Mucosa of stomach (tissue), 1 donor: Measurements from ENCODE around the gene CXCR6.

Experiments
- H3K27me3 ChIP-seq: one replicate; pipeline ENCODE4 v1.7.0; 2013; ENCODE audit warnings: mild to moderate bottlenecking, low read length; ENCODE audit not compliant: control insufficient read depth, insufficient read depth
- H3K36me3 ChIP-seq: one replicate; pipeline ENCODE4 v1.7.0; 2013; ENCODE audit warnings: low read length; ENCODE audit not compliant: control insufficient read depth, insufficient read depth
- H3K4me1 ChIP-seq: one replicate; pipeline ENCODE4 v1.7.0; 2013; ENCODE audit warnings: mild to moderate bottlenecking, low read length; ENCODE audit not compliant: control insufficient read depth, insufficient read depth
- H3K4me3 ChIP-seq: one replicate; pipeline ENCODE4 v1.7.0; 2013; ENCODE audit warnings: low read length
- H3K9ac ChIP-seq: one replicate; pipeline ENCODE4 v1.7.0; 2013; ENCODE audit warnings: mild to moderate bottlenecking, low read length, moderate library complexity
- H3K9me3 ChIP-seq: one replicate; pipeline ENCODE4 v1.7.0; 2013; ENCODE audit warnings: mild to moderate bottlenecking, low read length, moderate library complexity; ENCODE audit not compliant: control insufficient read depth
- donor health status: Pancreatic carcinoma.

CXCR6 gene

DNA sequence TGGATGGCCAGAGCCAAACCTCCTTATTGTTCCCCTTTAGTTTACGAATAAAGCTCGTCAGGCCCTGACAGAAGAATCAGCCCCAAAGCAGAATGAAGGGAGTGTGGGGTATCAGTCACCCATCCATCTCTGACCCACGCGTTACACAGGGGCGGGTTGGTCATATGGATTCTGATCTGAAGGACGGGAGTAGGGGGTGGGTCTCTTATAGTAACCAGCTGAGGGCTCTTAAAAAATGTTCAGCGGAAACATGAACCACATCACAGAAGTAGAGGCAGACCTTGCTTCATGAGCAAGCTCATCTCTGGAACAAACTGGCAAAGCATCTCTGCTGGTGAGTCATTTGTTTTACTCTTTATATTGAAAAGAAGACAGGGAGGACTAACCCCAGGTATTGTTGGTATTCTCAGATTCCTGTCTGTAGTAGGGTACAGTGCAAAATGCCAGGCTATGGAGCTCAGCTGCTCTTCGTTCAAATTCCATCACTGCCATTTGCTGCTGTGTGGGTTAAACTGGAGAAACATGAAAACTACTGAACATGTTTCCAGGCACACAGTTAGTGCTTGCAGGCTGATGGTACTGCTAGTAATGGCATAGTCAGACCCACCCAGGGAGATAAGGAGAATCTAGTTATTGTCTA is at the start of gene CXCR6:
Gene CXCR6, plus strand, starts transcription at position 258 of the 640 bp plus-strand sequence. CDS start 3,018 bp downstream, outside the sequence.
- Histone ChIP-seq H3K9me3 (no peaks in the 10 kb centered on the region), H3K9ac (no peak within 1 kb of the TSS), H3K4me3 (no peak within 1 kb of the TSS)

DNA sequence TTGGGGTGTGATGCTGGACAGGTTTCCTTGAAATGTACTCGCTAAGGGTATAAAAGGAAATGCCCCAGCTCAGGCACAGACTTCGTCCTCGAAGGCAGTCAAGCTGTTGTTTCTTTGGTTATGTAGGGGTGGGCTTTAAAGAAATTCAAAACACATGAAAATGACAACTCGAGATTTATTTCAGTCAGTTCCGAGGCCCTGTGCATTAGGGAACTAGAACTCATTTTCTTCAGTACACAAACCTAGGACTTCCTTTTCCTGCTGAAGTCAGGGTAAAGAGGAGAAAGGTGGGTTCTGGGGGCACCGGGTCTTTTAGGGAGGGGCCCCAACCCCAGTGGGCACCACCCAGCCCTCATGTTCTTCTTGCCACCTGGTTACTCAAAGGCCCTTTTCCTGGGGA is 49.2 kb upstream of the CXCR6 start:
- H3K4me1 ChIP-seq = no peaks in the 10 kb centered on the region
- no peaks in the 10 kb centered on the region for H3K36me3 ChIP-seq
- no peaks in the 10 kb centered on the region for H3K9me3 ChIP-seq
- no peaks in the 10 kb centered on the region for H3K27me3 ChIP-seq
- no peak overlapping the region for H3K9ac ChIP-seq
- no peak overlapping the region for H3K4me3 ChIP-seq

More for the DNA sequence above, at the start of gene CXCR6:
- no peaks in the 10 kb centered on the region for H3K36me3 ChIP-seq
- peaks cover 3% of the 10 kb centered on the region for H3K4me1 ChIP-seq
- no peaks in the 10 kb centered on the region for H3K27me3 ChIP-seq

DNA sequence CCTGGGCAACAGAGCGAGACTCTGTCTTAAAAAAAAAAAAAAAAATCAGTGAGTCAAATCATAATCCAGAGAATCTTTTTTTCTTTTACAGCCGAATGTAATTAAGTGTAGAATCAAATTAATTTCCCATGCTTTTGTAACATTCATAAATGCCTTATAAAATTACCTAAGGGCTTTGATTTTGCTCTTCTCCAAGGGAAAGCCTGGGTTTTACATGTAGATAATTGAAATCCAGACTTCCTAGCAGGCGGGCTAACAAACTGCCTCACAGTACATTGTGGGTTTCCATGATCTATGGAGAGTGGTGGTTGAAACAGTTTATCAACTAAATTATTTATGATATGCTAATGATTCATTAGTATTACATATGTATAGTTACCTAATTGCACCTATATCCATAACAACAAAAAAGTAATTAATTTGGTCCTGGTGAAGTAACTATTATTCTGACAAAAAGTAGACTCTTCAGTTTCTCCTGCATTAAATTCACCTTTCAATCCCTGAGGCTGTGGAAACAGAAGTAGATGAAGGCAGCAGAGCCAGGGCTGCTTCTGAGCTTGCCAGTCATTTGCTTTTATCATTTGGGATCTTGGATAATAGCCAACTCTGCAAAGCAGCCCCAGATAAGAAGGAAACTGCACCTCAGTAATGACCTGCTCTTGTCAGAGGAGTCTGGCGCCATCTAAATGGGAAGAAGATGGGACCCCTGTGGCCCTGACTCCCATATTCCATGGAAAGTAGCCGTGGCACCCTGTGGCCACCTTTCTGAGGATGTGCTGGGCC is 47.4 kb upstream of the CXCR6 start:
- H3K27me3 ChIP-seq = no peaks in the 10 kb centered on the region
- H3K36me3 ChIP-seq = no peaks in the 10 kb centered on the region
- no peak overlapping the region for H3K4me3 ChIP-seq
- H3K4me1 ChIP-seq = no peaks in the 10 kb centered on the region
- H3K9ac ChIP-seq = no peak overlapping the region
- H3K9me3 ChIP-seq = no peaks in the 10 kb centered on the region

DNA sequence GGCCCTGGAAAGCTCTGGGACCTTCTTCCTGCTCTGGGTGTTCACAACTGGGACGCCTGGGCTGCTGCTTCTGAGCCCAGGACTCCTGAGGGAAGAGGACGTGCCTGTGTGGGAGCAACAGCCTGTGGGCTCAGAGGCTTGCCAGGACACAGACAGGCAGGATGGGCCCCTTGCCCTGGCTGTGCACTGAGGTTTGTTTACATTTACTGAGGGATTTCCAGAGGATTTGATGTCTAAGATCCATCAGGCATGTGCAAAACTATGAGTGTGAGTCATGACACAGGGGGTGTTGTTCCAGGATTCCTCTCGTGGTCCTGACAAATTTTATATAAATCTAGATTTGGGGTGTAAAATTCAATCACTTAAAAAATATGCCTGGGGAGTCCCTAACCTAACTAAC is 46.3 kb upstream of the CXCR6 start:
- no peaks in the 10 kb centered on the region for H3K4me1 ChIP-seq
- H3K4me3 ChIP-seq = no peak overlapping the region
- H3K9me3 ChIP-seq = no peaks in the 10 kb centered on the region
- H3K27me3 ChIP-seq = no peaks in the 10 kb centered on the region
- no peak overlapping the region for H3K9ac ChIP-seq
- H3K36me3 ChIP-seq = no peaks in the 10 kb centered on the region

DNA sequence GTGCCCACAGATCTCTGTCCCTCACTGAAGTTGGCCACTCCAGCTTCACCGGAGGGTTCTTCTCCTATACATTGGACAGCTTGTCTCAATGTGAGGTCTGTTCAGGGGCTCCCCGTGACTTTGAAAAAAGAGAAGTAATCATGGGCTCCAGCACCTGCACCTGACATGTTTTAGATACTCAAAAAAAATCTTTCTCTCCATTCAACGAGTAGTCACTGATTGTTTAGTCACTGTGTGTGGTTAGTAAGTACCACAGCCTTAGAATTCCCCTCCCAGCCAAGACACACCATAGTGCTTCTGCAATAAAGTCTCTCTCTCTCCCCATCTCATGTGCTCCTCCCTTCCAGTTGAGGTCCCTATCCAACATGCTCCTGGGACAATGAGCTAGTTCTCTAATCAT is 38.3 kb upstream of the CXCR6 start:
- Histone ChIP-seq H3K9ac (no peak overlapping the region), H3K27me3 (no peaks in the 10 kb centered on the region), H3K36me3 (no peaks in the 10 kb centered on the region), H3K4me3 (no peak overlapping the region), H3K9me3 (no peaks in the 10 kb centered on the region), H3K4me1 (peaks cover 9% of the 10 kb centered on the region)

DNA sequence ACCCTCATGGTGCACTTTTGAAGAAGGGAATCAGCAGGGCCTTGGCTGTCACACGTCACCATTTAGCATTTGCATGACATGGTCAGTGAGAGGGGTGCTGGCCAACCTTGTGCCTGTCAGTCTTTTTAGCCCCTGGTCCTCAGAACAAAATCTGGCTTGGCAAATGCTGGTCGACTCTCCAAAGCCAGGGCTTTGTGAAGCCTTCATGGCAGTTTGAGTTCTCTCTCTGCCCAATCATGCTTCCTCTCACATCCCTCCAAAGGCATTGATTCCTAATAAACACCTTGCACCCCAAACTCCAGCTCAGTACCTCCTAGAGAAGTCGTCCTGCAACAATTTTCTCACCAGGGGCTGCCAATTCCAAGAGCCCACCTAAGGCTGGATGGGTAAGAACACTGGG is 37.5 kb upstream of the CXCR6 start:
- Histone ChIP-seq H3K9ac (no peak overlapping the region), H3K9me3 (no peaks in the 10 kb centered on the region), H3K27me3 (no peaks in the 10 kb centered on the region), H3K36me3 (no peaks in the 10 kb centered on the region), H3K4me3 (no peak overlapping the region), H3K4me1 (peaks cover 9% of the 10 kb centered on the region)

DNA sequence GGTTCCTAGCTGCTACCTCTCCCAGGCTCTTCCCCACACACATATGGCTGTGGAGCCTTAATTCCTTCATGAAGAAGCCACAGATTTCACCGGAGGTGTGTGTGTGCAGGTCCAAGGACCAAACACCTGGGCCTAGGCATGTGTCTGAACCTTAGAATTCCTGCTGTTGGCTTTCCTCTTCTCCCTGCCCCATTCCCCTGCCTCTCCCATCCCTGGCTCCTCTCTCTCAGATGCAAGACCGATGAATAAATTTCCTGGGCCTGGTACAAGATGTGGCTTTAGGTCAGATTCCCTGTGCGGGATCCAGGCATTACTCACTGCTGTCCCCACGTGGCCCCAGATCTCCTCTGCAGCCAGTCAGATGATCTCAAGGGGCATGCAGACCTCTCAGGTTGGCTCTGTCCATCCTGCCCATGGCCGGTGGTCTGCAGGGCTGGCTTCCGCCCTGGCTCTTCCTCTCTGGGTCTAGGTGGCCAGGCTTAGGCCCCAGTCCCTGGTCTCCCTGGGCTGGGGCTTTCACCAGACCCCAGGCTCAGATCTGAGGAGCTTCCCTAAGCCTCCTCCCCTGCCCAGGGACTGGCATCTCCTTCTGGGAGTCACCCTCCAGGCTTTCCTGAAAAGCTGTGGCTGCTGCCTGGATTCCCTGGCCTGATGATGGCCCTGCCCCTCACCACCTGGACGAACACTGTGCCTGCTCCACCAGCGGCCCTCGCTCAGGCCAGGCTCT is 36.4 kb upstream of the CXCR6 start:
- no peaks in the 10 kb centered on the region for H3K27me3 ChIP-seq
- H3K9ac ChIP-seq = no peak overlapping the region
- H3K4me1 ChIP-seq = peaks cover 9% of the 10 kb centered on the region
- no peaks in the 10 kb centered on the region for H3K9me3 ChIP-seq
- no peak overlapping the region for H3K4me3 ChIP-seq
- no peaks in the 10 kb centered on the region for H3K36me3 ChIP-seq

DNA sequence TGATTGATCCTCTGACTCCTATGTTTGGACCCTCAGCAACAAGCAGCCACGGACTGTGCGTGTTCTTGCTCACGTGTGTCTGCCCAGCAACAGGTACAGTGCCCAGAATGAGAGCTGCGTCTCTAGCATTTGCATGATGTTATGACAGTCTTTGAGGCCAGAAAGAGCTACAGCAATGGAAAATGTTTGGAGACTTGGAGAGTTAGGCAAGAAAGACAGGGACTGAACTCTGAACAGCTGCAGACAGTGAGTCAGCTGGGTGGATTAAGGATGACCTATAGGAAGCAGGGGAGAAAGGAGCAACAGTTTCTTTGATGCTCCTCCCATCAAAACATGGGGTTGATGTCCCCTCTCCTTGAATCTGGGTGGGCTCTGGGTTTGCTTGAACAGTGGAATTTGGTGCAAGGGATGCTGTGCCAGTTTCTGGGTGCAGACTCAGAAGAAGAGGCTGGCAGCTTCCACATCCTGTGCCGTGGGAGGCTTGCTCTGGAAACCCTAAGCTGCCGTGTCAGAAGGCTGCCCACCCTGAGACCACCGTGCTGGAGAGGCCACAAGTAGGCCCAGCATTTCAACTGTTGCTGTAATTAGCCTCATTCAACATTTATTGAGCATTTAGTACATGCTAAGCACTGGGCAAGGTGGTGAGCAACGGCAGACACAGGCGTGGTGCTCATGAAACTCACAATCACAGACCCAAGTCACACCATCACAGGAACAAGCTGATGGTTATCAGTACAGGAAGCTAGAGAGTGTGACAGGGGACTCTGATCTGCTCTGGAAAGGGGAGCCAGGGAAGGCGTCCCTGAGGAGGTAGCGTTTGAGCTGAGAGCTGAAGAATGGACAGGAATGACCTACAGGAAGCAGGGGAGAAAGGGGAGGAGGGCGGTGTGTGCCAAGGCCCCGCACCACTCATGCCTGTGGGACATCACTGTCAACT is 35.2 kb upstream of the CXCR6 start:
- Histone ChIP-seq H3K4me3 (no peak overlapping the region), H3K9me3 (no peaks in the 10 kb centered on the region), H3K4me1 (peaks cover 9% of the 10 kb centered on the region), H3K9ac (no peak overlapping the region), H3K27me3 (no peaks in the 10 kb centered on the region), H3K36me3 (no peaks in the 10 kb centered on the region)

DNA sequence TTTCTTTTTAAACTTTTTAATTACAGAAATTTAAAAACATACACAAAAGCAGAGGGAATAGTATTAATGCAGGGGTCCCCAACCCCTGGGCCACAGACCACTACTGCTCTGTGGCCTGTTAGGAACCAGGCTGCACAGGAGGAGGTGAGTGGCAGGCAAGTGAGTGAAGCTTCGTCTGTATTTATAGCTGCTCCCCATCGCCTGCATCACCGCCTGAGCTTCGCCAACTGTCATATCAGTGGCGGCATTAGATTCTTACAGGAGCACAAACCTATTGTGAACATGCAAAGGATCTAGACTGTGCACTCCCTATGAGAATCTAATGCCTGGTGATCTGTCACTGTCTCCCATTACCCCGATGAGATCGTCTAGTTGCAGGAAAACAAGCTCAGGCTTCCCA is 34.5 kb upstream of the CXCR6 start:
- H3K9ac ChIP-seq = no peak overlapping the region
- H3K4me3 ChIP-seq = no peak overlapping the region
- H3K9me3 ChIP-seq = no peaks in the 10 kb centered on the region
- H3K36me3 ChIP-seq = no peaks in the 10 kb centered on the region
- H3K27me3 ChIP-seq = no peaks in the 10 kb centered on the region
- peaks cover 9% of the 10 kb centered on the region for H3K4me1 ChIP-seq

DNA sequence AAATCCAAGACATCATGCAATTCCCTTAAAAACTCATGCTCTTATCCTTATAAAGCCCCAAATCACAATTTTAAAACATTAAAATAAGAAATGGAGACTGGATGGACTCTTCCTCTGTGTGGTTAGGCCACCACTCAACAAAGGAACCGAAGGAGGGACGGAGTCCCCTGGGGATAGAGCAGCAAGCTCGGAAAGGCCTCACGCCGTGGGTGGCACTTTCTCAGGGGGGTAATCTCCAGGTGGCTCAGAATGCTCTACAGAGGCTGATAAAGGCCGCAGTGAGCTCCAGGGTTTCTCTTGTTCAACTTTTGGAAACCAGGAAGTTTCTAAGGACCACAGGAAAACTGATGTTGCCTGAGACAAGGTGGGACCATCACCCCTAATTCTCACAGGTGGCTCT is 33.7 kb upstream of the CXCR6 start:
- H3K4me1 ChIP-seq = peaks cover 9% of the 10 kb centered on the region
- no peak overlapping the region for H3K4me3 ChIP-seq
- H3K36me3 ChIP-seq = no peaks in the 10 kb centered on the region
- H3K9ac ChIP-seq = no peak overlapping the region
- H3K9me3 ChIP-seq = no peaks in the 10 kb centered on the region
- H3K27me3 ChIP-seq = no peaks in the 10 kb centered on the region

DNA sequence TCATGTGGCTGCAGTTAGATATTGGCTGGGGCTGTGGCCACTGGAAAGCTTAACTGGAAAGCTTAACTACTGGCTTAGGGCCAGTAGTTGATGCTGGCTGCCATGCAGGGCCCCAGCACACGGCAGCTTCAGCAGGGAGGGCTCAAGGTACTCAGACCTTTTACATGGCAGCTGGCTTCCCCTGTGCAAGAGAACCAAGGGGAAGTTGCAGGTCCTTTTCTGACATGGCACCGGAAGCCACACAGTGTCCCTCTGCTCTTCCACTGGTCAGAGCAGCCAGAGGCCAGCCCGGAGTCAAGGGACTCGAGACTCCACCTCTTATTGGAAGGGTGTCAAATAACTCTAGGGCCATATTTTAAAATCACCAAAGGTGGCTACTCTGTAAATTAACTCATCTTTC is 32.4 kb upstream of the CXCR6 start:
- no peaks in the 10 kb centered on the region for H3K9me3 ChIP-seq
- no peaks in the 10 kb centered on the region for H3K27me3 ChIP-seq
- no peak overlapping the region for H3K9ac ChIP-seq
- H3K4me1 ChIP-seq = peaks cover 9% of the 10 kb centered on the region
- H3K36me3 ChIP-seq = no peaks in the 10 kb centered on the region
- no peak overlapping the region for H3K4me3 ChIP-seq
